22Rv1 (cell line): Measurements from ENCODE around the gene RNF146.

ENCODE experiments used
- H3K27ac ChIP-seq: fragments of 450-650 bp; 2 replicates; pipeline ENCODE4 v1.5.1; 2017
- ZFX ChIP-seq: fragments of 450-650 bp; IDR thresholded peaks from 2 replicates; pipeline ENCODE4 v1.6.1; 2017; ENCODE audit warnings: antibody characterized with exemption, borderline replicate concordance
- TF ChIP-seq, protein P1 (sequence below): fragments of 450-650 bp; IDR thresholded peaks from 2 replicates; pipeline ENCODE4 v1.5.1; 2017; ENCODE audit warnings: mild to moderate bottlenecking

Gene RNF146

DNA sequence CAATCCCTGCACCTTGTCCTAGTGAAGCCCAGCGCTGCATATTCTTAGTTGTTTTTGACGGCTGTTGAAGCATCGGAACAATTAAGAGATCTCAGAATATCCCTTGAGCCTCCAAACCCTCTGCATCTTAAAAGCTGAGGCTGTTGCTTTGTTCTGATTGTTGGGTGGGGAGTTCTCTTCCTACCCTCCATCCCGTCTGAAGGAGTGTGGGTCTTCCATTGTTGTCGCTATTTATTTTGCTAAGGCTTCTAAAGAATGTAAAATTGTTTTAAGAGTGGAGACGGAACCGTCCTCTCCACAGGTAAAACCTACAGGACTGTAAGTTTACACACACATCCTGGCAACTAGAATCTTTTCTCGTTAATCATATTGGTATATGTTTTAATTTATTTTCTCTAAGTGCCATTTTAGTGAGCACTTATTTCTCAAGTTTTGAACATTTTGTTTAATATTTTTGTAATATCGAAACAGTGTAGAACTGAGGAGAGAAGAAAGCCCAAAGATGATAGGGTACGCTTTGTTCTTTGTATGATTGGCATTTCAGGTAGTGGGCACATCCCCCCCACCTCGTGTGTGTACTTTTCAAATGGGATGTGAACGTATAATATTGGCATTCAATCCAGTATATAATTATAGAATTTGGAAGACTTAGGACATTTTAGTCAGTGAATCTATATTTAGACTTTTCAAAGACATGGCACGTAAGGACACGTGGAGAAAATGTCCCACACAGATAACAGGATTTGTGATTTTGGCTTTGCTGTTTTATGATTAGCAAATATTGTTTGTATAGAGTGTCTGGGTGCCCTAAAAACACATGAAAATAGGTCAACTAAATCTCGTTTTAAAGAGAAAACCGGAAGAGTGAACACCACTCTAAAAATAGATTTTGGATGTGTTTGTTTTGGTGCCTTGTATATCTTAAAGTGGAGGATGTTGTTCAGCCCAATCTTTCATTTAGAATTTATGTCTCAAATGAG, 1.3 kb downstream of the RNF146 start:
- H3K27ac ChIP-seq = peak overlapping the region; percentile 86
- TF ChIP-seq, protein P1, sequence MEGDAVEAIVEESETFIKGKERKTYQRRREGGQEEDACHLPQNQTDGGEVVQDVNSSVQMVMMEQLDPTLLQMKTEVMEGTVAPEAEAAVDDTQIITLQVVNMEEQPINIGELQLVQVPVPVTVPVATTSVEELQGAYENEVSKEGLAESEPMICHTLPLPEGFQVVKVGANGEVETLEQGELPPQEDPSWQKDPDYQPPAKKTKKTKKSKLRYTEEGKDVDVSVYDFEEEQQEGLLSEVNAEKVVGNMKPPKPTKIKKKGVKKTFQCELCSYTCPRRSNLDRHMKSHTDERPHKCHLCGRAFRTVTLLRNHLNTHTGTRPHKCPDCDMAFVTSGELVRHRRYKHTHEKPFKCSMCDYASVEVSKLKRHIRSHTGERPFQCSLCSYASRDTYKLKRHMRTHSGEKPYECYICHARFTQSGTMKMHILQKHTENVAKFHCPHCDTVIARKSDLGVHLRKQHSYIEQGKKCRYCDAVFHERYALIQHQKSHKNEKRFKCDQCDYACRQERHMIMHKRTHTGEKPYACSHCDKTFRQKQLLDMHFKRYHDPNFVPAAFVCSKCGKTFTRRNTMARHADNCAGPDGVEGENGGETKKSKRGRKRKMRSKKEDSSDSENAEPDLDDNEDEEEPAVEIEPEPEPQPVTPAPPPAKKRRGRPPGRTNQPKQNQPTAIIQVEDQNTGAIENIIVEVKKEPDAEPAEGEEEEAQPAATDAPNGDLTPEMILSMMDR = no peak
- no peak for TF ChIP-seq ZFX

DNA sequence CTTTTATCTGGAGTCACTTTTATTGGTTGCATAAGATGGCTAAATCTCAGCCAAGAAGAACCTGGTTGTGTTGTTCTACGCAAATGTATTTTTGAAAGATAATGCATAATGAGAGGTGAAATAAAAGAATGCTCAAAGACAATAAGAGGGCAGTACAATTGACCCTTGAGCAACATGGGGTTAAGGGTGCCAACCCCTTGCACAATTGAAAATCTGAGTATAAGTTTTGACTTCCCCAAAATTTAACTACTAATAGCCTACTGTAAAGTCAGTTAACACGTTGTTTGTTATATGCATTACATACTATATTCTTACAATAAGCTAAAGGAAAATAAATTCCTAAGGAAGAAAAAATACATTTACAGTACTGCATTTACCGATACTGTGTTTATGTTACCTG, 5.9 kb downstream of the RNF146 start:
- no peak for TF ChIP-seq ZFX
- TF ChIP-seq, protein P1 = no peak
- no peak overlapping the region for H3K27ac ChIP-seq

DNA sequence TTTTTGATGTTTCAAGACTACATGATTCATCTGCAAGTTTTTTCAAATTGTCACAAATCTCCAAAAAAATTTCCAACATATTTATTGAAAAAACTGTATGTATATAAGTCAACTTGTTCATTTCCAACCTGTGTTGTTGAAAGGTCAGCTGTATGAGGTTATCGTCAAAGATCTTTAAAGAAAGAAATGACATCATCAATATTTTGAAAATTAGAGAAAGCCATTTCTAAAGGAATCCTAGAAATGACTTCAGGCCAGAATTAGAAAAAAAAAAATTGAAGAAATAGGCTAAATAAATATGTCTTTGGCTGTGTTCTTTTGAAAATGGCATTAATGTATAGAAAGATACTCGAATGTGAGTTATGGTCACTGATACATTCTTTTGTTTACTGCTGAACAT, 6.8 kb downstream of the RNF146 start:
- no peak overlapping the region for H3K27ac ChIP-seq
- no peak for TF ChIP-seq ZFX
- TF ChIP-seq, protein P1 = no peak

DNA sequence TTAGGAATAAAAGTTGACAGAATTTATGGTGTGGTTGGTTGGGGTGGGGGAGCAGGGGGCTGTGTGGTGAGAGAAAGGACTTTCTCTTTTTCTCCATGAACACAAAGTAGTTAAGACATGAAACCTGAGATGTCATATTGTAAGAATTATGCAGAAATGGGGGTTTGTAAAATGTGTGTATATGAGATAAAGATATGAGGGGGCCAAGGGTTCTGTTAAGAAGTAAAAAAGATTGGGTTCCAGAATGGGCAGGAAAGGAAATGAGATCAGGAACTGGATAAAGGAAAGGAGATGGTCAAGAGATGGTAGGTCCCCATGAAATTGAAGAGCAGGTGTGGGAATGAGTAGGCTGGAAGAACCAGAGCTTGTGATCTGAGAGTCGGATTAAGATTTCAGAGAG, 9.7 kb downstream of the RNF146 start:
- no peak overlapping the region for H3K27ac ChIP-seq
- TF ChIP-seq ZFX = no peak
- TF ChIP-seq, protein P1 = no peak

DNA sequence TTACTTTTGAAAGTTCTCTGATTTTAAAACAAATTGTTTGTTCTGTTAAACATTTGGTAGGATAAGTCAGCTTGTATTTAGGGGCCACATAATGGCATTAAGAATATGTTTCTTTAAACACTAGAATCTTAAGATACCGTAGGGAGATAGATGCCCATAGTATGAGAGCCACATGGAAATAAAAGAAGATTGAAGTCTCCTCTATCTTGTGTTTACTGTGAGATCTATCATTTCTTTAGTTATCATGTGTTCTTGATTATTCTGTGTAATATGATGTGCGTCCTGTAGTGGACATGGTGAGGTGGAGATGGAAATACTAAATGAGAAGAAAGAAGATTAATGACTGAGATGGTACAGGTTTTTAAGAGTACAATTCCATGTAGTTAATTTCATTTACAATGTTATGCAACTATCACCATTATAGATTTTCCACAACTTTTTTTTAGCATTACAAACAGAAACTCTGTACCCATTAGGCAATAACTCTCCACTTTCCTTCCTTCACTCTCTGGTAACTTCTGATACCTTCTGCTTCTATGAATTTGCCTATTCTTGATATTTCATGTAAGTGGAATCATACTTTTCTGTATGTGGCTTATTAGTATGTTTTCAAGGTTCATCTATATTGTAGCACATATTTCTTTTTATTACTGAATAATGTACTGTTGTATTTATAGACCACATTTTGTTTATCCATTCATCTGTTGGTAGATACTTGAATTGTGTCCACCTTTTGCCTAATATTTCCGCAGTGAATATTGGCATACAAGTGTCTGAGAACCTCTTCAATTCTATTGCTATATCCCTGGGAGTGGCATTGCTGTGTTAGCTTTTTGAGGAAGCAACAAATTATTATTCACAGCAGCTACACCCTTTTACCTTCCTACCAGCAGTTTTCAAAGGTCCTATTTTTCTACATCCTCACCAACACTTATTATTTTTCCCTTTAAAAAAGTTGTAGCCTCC, 11.5 kb downstream of the RNF146 start:
- TF ChIP-seq ZFX = no peak
- TF ChIP-seq, protein P1 = no peak
- H3K27ac ChIP-seq = no peak overlapping the region

DNA sequence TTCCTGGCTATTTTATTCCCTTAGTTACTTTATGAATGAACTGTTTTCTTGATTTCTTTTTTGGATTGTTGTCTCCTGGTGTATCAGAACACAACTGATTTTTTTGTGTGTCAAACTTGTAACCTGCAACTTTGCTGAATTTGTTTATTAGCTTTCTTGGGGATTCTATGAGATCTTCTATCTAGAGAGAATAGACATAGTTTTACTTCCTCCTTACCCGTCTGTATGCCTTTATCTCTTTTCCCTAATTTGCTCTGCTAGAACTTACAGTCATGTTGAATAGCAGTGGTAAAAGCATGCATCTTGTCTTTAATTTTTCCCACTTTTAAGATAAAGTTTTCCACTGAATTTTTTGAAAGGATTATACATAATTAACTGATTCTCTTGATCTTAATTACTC, 13.2 kb downstream of the RNF146 start:
- TF ChIP-seq, protein P1 = no peak
- no peak for TF ChIP-seq ZFX
- H3K27ac ChIP-seq = no peak overlapping the region
